Activated CD8-positive, alpha-beta memory T cell treated with anti-CD3 and anti-CD28 coated beads, Interleukin-2, amount 50 U/mL, for 4 hours (primary cell): ENCODE results near the gene PRKCE.
A peak's percentile ranks its signal among the peaks of the same experiment; 100 is the strongest.

Source experiments
- DNase-seq: peaks from one replicate; pipeline ENCODE4 v3.0.0-alpha.2; 2020

Gene PRKCE

DNA sequence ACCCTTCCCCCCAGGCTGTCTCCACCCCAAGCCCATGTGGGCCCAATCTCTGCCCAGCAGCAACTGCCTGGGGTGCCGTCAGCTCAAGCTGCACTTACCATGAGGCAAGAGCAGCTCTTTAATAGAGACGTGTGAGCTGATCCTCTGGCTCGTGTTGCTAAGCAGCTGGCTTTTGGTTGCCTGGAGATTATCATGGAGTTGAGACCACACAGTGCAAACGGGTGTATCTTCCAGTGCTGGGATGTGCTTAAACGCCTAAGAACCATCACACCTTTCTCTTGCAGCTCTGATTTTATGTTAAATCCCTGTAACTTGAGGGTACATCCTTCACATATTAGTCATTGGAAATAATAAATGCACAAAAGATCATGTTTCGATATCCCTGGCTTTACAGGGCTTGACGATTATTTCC, 271.1 kb downstream of the PRKCE start:
- DNase-seq = no peak

DNA sequence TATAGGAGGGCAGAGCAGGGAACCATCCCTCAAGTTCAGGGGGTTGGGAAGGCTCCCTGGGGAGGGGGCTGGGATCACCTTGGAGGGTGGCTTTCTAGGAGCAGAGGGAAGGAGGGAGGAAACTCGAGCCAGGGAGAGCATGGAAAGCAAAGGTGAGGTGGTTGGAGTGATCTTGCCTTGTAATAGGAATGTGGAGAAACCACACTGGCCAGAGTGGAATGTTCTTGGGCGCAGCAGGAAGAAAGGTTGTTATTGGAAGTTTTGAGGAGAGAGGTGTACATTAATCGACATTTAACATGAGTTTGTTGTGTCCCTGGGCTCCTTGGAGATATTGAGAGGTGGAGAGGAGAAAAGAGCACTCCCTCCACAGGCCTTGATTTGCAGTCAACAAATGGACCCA, 272.2 kb downstream of the PRKCE start:
- DNase-seq = no peak

DNA sequence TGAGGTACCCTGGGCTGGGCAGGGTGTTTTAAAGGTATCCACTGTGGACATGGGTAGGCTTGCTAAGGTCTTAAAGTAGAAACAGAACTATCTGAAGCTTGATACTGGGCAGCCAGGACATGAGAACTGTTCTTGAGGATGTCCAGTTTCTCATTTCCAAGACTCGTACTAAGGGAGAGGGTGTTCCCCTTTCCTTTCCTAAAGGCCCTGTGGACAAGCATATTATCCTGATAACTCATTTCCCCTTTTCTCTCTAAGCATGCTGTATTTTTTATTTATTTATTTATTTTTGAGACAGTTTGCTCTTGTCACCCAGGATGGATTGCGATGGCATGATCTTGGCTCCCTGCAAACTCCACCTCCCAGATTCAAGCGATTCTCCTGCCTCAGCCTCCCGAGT, 273.6 kb downstream of the PRKCE start:
- DNase-seq = no peak

DNA sequence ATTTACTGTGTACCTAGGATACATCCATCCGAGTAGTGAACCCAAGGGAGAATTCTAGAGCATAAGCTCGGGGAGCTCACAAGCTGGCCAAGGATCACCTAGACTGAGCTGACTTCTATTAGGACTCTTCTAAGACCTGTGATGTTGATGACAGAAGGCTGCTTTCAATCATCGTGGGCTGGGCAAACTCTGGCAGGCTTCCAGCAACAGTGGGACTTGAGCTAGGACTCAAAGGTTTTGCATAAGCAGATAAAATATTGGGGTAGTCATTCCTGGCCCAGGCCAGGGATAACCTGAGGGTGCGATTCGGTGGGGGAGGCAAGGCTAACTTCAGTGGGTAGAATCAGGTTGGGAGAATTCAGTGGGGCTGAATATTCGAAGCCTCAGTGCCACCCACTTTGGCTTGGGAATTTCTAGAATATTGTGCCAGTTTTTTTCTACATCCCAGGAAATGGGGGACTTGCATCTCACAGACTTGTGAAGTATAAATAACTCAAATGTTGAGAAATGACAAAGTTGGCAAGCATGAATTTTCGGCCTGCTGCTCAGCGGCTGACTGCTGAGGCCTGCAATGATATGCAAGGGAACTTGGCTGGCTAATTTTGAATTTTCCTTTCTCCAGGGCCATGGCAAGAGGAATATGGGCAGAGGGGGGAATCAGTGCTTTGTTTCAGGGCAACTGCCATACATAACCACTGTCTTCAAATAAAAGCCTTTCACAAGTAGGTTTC, 274.3 kb downstream of the PRKCE start:
- no peak for DNase-seq

DNA sequence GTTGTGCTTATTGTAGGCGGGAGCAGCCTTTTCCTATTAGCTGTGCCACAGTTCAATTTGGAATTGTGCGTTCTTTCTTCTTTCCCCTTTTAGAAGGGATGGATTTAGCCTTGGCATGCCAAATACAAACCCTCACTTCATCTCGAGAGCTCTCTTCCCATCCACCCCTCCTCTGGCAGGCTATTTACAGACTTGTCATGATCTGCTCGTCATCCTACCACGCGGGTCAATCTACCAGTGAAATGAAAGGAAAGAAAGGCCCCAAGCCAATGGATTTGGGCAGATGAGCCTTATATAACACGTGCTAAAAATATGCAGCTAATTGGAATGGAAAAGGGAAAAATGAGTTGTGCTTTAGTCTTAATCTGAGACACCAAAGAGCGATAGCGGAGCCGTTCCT, 277.5 kb downstream of the PRKCE start:
- DNase-seq = no peak

DNA sequence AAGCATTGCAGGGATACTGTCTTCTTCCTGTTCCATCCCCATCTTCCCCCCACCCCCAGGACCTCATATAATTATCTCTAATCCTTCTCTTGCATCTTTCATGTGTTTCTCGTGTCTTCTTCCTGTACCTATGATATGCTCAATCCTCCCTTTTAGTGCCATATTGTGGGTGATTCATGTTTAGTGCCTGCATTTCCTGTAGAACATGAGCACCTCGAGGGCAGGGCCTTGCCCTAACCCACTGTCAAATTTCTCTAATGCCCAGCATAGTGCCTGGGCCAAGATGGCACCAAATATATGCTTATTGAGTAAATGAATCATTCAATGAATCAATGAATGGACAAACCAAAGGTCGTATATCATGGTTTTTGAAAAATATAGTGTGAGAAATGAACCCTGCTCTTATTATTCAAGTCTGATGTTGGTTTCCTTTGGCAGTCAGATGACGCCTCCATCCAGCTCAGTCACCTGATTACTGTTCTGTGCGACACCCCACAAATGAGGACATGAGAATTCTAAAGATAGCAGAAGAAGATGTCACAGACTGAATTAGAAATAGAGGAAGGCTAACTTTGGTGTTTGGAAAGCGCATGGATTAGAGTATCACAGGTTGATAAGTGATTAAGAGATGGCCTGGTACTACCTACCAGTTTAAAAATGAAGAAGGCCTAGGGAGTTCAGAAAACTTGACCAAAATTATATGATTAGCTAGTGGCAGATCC, 278.4 kb downstream of the PRKCE start:
- DNase-seq = no peak

DNA sequence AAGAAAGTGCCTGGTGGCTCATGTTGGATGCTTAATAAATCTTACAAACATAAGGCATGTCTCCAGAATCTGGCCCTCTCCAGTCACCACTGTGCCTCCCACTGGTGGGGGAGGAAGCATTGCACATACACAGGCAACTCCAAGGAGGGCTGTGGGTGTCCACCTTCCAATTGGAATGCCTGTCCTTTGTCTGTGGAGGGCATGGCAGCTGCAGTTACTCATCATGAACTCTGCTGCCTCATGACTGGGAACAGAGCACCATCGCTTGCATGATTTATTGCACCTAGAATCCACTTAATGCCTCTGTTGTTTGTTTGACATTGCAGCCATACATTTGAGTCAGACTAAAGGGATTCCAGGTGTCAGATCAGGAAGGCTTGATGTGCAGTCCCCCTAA, 278.9 kb downstream of the PRKCE start:
- DNase-seq = no peak

DNA sequence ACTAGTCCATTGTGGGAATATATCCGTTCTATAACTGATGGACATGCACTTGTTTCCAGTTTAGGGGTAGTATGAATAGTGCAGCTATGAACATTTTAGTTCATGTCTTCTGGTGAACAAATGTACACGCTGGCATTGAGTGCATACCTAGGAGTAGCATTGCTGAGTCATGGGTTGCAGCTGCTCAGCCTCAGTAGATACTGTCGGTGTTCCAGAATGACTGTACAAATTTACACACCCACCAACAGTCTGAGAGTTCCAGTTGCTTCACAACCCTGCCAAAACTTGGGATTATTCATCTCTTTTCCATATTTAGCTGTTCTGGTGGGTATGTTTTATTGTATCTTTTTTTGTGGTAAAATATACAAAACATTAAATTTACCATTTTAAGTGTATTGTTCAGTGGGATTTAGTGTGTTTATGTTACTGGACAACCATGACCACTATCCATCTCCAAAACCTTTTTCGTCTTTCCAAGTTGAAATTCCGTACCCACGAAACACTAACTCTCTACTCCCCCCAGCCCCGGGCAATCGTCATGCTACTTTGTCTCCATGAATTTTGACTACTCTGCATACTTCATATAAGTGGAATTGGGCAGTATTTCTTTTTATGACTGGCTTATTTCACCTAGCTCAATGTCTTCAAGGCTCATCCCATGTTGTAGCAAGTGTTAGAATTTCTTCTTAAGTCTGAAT, 281.0 kb downstream of the PRKCE start:
- DNase-seq = no peak

DNA sequence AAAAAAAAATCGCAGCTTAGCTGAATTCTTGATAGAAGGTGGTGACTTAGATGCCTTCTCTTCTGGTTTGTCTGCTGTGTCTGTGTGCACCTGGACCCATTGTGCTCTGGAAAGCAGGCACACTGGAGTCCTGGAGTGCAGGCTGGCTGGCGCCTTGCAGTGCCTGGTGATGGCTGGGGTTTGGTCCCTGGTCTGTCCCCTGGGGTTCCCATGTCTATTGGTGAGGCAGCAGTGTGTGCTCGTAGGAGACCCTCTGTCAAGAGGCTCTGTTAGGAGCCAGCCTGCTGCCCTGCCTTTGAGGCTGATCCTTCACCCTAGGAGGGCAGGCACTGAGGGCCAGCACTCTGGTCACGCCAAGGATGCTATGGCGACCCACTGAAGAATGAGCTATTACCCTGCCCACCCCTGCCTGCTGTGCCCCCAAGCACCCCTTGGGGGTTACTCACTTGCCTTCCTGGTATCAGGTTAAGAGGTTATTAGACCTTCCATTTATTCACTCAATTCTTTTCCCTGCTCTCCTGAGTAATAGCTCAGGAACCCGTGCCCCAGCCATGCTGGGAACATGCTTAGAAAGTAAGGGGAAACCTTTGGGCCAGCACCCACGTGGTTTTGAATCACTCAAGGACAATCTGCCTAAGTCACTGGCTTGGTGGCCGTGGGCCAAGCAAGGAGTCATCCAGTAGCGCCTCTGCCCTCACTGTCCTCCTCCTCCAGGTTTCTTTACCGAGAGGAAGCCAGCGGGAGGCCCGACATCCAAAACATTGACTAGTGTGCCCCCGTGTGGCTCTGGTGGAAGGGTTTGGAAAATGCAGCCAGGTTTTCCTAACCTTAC, 284.5 kb downstream of the PRKCE start:
- DNase-seq = peak; percentile 24

DNA sequence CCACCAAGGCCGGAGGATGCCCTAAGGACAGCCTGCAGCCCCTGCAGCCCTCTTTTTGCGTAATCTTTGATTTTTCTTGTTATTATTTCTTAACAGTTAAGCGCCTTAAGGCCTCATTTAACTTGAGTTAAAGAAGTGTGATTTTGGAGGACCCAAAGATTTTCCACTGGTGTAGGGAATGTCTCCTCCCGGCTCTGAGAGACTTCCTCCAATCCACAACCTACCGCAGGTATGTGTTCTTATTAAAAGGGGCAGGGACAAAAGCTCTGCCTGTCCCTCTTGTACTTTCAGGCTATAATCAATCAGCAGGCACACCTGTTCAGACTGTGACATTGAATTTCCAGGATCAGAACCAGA, 285.1 kb downstream of the PRKCE start:
- DNase-seq = no peak

DNA sequence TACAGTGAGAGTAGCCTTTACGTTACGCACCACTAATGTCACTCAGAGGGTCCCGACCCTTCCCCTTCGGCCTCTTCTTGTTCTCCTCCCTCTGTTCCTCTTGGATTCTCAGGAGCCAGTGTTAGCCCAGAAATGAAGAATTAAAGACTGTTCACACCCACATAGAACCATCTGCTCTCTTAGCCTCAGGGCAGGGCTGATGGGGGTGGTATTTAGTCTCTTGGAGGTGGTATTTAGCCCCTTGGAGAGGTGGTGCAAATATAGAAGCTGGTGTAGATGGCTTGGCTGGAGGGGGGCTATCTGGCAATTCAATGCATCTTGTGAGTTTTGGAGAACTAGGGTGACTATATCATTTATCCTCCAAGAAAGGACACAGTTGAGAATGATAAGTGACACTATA, 286.5 kb downstream of the PRKCE start:
- no peak for DNase-seq

DNA sequence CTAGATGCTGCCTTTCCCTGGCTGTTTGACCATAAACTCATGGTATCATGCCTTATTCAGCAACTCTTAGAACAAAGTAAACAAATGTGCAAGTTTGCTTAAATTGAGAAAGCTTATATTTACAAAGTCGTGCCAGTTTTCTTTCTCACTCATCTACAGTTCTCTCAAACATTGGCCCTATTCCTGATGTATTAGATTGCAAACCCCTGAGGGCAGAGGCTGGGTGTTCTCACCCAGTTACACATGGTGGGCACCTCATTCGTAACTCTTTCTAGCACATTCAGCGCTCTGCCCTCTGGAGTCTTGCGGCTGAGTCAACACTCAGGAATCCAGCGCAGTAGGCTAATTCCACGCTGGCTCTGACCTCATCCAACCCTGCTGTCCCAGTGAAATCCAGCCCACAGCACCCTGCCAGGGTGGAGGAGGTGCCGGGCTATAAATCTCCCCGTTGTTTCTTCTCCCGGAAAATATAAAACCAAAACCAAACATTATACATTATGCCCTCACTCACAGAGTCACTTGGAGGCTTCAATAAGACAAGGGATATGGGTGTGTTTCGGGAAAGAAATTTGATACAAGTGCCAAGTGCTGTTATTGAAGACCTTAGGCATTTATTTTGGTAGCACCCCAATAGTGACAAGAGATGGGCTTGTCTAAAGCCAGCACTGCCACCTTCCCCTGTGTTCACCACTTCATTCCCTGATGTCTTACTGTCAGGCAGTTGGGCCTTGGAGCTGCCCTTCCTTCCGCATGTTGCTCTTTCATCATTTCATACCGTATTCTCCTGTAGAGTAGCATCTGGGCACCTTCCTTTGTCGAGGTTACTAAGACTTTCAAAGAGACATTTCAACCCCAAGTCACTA, 287.4 kb downstream of the PRKCE start:
- DNase-seq = no peak

DNA sequence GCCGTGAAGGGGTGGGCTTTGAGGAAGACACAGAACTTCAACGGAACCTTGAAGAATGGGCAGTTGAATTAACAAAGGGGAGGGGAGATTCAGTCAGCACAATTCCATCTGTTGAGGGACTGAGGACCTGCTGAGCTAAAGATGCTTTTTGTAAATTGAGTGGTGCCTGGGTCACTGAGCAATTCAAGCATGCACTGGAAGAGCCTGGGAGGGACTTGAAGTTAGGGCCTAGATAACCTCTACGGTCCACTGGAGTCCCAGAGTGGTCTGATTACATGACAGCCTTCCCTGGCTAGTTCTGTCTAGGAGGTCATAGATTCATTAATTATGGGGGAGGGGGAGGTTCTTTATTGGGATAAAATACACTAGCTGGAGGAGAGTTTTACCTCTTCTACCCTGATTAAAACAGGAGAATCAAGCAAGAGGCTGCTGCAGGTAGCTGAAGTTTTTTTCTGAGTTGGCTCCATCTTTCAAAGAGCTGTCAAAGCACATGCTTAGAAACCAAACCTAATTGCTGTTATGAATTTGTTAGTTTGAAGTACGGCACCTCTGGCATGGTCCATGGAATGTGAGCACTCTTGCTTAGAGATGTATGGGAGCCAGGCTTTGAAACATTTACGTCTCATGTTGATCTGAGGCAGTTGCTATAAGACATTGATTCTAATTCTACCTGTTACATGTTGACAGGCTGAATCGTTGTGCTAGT, 290.2 kb downstream of the PRKCE start:
- DNase-seq = no peak

DNA sequence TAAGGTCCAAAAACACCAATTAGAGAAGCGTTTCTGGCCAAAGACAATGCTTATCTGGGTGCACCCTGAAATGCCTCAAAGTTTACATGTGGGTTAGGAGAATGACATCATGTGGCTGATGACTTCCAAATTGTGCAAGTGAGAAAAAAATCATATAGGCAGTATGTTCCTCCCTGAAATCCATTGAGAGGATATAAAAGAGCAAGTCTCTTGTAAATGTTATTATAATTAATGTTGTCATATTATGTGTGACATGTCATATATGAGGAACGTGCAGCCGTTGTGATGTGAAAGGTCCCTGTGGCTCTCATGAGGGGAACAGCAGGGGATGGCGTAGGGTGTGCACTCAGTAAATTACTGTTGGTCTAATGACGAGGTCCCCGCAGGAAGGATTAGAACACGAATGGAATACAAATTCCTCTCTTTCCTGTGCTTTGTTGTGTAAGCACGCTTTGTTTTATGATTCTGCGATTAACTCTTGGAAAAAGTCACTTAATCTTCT, 290.8 kb downstream of the PRKCE start:
- DNase-seq = no peak

DNA sequence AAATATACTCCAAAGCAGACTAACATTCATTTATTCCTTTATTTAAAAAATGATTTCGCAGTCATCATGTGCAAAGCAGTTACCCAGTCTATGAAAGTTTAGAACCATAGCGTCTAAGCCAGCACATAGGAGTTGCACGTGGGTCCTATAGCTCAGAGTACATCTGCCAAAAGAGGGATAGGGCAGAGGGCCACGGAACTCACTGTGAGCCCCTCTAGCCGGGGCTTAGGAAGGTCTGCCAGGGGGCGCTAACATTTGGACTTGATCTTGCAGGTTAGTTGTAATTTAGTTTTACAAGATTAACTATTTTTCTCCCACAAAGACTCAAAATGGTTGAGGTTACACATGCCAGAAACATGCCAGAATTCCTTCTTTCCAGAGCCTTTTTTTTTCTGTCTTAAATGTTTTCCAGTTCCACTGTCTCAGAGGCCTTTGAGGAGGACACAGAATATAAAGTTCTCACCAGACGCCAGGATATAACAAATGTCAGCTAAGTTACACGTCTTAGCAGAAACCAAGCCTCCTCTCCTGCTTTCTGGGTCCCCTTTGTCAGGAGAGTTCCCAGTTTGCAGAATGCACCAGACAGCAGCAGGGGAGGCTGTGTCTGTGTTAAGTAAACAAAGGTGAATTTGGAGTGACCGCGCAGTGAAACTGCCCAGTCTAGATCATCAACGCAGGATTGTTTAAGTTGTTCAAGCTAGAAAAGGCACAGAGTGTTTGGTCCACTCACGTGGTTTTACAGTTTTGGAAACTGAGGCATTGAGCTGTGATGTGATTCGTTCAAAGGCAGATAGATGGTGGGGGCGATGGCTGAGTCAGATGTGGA, 292.0 kb downstream of the PRKCE start:
- no peak for DNase-seq

DNA sequence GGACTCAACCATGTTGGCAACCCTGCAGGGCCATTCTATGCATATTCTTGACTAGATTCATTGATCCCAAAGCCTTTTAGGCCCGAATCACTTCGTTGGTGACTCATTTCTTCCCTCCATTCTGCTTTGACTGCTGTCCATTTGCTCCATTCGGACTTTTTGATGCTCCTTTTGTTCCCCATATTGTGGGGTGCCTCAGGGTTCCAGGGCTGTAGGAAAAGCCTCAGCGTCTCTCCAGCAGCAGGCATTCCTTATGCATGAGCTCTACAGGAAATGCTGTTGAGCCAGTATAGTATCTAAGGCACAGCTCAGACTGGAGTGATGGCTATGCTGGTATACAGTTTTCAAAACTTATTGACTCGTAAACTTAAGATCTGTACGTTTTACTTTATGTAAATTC, 292.6 kb downstream of the PRKCE start:
- no peak for DNase-seq

DNA sequence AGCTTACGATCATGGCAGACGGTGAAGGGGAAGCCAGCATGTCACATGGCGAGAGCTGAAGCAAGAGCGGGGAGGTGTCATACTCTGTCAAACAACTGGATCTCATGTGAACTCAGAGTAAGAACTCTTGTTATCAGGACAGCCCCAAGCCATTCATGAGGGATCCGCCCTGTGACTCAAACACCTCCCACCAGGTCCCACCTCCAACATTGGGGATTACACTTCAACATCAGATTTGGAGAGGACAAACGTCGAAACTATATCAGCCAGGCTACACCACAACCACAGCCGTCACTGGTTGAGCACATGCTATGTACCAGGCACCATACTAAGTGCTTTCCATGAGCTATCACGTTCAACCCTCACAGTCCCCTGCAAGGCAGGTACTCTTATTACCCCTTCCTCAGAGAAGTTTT, 293.8 kb downstream of the PRKCE start:
- DNase-seq = no peak

DNA sequence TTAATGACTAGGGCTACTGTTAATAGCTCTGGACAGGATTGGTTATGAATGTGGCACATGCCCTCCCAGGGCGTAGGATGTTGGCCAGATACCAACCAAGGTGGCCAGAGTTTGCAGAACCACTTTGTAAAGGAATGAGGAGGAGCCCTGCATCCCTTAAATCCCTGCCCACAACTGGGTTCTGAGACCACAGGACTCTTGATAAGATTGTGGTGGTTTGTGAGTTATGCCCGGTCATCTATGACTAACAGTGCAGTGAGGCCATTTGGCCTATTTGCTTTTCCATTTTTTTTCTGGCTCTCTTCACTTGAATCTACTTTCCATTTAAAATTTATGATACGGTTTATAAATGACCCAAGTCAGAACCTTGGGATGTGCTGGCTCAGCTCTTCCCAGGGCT, 294.5 kb downstream of the PRKCE start:
- DNase-seq = no peak

DNA sequence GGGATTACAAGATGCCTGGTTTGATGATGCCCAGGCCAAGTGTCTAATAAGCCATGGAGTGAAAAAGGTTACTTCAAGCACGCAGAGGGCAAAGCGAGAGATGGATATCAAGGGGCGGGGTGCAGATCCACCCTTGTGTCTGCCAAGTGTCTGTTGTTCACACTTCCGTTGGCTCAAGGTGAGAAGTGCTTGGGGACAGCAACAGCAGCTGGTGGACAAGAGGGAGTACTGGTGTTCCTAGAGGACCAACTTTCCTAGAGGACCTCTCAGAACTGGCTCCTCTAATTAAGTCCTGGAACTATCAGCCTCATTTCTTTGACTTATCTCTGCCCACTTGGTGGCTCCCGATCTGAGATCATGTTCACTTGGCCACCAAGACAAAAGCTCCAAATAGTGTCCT, 299.1 kb downstream of the PRKCE start:
- DNase-seq = no peak

DNA sequence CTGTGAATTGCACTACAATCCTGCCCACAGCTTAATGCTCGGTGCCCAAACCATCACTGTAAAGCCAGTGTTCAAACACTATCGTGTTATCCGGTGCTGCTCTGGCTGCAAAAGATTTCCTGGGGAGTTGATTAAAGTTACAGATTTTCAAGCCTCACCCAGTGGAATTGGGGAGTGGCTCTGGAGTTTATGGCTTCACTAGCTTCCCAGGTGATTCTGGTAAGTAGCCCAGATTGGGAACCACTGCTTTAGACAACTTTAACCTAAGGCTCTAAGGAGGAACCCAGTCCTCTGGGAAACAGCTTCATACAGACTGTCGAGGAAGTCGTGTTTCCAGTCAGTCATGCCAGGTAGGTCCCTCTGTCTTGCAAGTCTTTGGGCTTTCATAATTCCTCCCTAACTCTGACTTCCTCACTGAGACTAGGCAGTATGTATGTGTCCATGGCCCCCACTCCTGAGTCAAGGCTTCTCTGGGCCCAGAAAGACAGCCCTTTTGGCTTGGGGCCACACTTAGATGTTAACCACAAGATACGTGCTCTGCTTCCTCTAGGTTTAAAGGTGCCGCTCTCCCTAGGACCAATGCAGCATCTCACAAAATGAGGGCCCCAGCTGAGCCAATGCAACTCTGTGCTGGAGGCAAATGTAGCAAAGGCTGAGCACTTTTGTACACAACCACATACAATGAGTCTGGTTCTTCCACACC, 299.7 kb downstream of the PRKCE start:
- no peak for DNase-seq
